Liver (tissue), 3 donors: ENCODE data around the gene USP31.

Experiments used
- CTCF ChIP-seq: fragments of 150-350 bp; IDR thresholded peaks from 2 replicates; pipeline ENCODE4 v1.5.1; 2017; ENCODE audit warnings: improper control_type of control experiment, low read depth, low read length; ENCODE audit not compliant: missing input control
- GABPA ChIP-seq, 2 donors: IDR thresholded peaks in 1 of 2; conservative IDR thresholded peaks in 1 of 2; 2 replicates each; pipeline ENCODE4 v1.6.1; 2016; ENCODE audit warnings: antibody characterized with exemption in 2 of 2, mild to moderate bottlenecking in 1 of 2, moderate library complexity in 1 of 2
- REST ChIP-seq: IDR thresholded peaks from 2 replicates; pipeline ENCODE4 v1.6.1; 2016; ENCODE audit warnings: antibody characterized with exemption, mild to moderate bottlenecking
- donor health status: healthy.
- donor health status: healthy.

- TF ChIP-seq CTCF (no peak), REST (no peak), GABPA (IDR thresholded peaks at IDR 0.05 in 1 of 2, conservative IDR thresholded peaks at IDR 0.05 in 1 of 2) (no peak)
These were observed 23.3 kb upstream of the USP31 start for GRCh38 chr16:23172583-23172982.
